ENCODE measurements around the gene MSANTD2.

DNA sequence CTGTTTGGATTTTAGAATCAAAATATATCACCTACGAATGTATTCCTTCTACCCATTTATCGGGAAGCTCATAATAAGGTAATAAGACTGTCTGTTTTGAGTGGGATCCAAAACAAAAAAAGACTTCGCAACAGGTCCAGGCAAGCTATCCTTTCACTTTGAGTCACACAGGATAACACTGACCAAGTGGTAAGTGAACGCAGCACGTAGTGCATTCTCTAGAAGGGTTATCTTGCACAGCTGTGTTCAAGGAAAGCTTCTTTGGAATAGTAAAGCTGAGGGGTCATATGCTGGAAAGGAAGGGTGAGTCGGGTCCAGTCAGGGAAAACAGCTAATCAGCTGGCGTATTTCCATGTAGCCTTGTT, 82.8 kb downstream of the MSANTD2 start:
- TF ChIP-seq POLR2A (IDR thresholded peaks at IDR 0.05), result no peak
- TF ChIP-seq, protein P1, sequence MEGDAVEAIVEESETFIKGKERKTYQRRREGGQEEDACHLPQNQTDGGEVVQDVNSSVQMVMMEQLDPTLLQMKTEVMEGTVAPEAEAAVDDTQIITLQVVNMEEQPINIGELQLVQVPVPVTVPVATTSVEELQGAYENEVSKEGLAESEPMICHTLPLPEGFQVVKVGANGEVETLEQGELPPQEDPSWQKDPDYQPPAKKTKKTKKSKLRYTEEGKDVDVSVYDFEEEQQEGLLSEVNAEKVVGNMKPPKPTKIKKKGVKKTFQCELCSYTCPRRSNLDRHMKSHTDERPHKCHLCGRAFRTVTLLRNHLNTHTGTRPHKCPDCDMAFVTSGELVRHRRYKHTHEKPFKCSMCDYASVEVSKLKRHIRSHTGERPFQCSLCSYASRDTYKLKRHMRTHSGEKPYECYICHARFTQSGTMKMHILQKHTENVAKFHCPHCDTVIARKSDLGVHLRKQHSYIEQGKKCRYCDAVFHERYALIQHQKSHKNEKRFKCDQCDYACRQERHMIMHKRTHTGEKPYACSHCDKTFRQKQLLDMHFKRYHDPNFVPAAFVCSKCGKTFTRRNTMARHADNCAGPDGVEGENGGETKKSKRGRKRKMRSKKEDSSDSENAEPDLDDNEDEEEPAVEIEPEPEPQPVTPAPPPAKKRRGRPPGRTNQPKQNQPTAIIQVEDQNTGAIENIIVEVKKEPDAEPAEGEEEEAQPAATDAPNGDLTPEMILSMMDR (IDR thresholded peaks at IDR 0.05), result no peak

Data from right lobe of liver (tissue), 4 donors.